ENCODE measurements around the gene GNG11.

DNA sequence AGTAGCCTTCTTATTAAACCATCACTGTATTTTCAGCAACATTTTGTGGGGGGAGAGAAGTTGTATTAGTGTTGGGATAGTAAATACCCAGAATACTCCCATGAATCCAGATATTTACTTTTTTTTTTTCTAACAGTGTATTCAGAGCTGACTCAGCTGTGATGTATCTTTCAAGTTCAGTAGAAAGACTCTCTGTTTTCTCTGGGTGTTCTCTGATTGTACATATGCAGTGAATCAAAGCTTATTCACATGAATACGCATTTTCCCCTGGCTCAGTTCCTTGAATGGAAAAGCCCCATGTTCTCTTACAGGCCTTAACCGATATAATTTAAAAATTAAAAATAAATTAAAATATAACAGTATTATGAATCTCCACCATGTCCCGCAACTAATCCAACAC is 32.3 kb upstream of the GNG11 start:
- no peak for TF ChIP-seq ZNF530 (tag by site-specific recombination; IDR thresholded peaks at IDR 0.05; ENCODE audit: low read depth)
- TF ChIP-seq ZNF843 (tag by site-specific recombination; IDR thresholded peaks at IDR 0.05), result no peak
- TF ChIP-seq, protein P1, sequence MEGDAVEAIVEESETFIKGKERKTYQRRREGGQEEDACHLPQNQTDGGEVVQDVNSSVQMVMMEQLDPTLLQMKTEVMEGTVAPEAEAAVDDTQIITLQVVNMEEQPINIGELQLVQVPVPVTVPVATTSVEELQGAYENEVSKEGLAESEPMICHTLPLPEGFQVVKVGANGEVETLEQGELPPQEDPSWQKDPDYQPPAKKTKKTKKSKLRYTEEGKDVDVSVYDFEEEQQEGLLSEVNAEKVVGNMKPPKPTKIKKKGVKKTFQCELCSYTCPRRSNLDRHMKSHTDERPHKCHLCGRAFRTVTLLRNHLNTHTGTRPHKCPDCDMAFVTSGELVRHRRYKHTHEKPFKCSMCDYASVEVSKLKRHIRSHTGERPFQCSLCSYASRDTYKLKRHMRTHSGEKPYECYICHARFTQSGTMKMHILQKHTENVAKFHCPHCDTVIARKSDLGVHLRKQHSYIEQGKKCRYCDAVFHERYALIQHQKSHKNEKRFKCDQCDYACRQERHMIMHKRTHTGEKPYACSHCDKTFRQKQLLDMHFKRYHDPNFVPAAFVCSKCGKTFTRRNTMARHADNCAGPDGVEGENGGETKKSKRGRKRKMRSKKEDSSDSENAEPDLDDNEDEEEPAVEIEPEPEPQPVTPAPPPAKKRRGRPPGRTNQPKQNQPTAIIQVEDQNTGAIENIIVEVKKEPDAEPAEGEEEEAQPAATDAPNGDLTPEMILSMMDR (tag by site-specific recombination; IDR thresholded peaks at IDR 0.05), result no peak
- TF ChIP-seq, protein P2, sequence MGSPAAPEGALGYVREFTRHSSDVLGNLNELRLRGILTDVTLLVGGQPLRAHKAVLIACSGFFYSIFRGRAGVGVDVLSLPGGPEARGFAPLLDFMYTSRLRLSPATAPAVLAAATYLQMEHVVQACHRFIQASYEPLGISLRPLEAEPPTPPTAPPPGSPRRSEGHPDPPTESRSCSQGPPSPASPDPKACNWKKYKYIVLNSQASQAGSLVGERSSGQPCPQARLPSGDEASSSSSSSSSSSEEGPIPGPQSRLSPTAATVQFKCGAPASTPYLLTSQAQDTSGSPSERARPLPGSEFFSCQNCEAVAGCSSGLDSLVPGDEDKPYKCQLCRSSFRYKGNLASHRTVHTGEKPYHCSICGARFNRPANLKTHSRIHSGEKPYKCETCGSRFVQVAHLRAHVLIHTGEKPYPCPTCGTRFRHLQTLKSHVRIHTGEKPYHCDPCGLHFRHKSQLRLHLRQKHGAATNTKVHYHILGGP (tag by site-specific recombination; IDR thresholded peaks at IDR 0.05), result no peak
- no peak for TF ChIP-seq ZNF223 (tag by site-specific recombination; IDR thresholded peaks at IDR 0.05)
- no peak for TF ChIP-seq ZNF146 (tag by site-specific recombination; IDR thresholded peaks at IDR 0.05)
- TF ChIP-seq ZNF121 (tag by site-specific recombination; IDR thresholded peaks at IDR 0.05), result no peak
- no peak for TF ChIP-seq ZNF138 (tag by site-specific recombination; IDR thresholded peaks at IDR 0.05; ENCODE audit: borderline replicate concordance)
- TF ChIP-seq ZNF292 (tag by site-specific recombination; IDR thresholded peaks at IDR 0.05; ENCODE audit: borderline replicate concordance, low read depth), result no peak
- TF ChIP-seq IKZF3 (tag by site-specific recombination; IDR thresholded peaks at IDR 0.05), result no peak
- TF ChIP-seq ZSCAN5A (tag by site-specific recombination; IDR thresholded peaks at IDR 0.05), result no peak
